Measurements from ENCODE around the gene HAUS5.

Gene HAUS5

DNA sequence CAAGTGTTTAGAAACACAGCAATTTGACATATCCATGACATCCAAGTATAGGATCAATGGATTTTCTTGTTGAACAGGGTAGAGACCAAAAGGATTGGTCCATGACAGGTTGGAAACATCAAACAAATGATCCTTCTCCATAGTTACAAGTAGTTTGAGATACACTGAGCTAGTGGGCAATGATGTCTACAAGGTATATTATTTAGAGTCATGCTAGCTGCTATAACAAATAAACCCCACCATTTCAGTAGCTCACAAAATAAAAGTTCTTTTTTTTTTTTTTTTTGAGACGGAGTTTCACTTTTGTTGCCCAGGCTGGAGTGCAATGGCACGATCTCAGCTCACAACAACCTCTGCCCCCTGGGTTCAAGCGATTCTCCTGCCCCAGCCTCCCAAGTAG lies 4.9 kb upstream of the HAUS5 start:
- DNase-seq (ENCODE audit: low spot score): no peak

DNA sequence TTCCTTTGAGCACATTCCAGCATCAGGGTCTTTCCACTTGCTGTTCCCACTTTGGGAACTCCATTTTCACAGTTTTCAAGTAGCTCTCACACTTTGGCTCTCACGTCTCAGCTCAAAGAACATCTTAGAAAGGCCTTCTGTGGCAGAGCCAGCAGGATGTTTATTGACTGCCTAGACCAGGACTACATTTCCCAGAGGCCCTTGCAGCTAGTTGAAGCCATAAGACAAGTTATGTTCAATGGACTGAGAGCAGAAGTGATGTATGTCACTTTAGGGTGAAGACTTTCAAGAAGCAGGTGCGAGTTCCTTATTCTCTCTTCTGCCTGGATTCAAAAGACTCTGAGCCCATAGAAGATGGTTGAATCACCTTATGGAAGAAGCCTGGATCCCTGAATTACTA lies 4.3 kb upstream of the HAUS5 start:
- DNase-seq (ENCODE audit: low spot score): no peak

DNA sequence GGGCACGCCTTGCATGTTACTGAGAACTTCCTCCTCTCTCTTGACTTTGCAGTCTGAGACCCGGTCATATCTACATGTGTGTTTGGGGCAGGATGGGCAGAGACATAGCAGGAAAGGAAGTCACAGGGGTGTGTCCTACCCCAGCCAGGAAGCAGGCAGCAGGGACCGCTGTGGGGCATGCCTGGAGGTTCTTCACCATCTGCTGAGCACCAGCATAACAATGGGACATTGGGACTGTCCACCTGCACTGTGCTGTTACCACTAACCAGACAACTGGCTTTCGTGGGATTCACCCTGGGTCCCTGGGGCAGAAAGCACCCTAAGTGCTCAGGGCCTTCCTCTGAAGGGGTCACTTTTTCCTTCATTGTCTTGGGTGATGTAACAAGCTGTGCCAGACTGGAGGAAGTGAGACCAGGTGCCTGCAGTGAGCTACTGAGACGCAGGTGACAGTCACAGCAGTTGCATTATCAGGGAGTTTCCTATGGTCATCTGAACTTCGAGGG lies 2.6 kb upstream of the HAUS5 start:
- DNase-seq (ENCODE audit: low spot score): no peak

DNA sequence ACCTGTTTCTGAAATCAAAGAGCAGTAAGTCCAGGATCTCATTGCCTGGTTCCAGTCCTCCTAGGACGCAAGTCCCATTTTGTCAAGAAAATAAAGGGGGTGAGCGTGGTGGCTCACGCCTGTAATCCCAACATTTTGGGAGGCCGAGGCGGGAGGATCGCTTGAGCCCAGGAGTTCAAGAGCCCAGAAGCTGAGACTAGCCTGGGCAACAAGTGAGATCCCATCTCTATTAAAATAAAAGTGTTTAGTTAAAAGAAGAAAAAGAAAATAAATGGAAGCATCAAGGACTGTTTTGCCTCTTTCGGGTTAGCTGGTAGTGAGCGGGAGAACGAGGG lies 344 bp upstream of the HAUS5 start:
- DNase-seq (ENCODE audit: low spot score): no peak

DNA sequence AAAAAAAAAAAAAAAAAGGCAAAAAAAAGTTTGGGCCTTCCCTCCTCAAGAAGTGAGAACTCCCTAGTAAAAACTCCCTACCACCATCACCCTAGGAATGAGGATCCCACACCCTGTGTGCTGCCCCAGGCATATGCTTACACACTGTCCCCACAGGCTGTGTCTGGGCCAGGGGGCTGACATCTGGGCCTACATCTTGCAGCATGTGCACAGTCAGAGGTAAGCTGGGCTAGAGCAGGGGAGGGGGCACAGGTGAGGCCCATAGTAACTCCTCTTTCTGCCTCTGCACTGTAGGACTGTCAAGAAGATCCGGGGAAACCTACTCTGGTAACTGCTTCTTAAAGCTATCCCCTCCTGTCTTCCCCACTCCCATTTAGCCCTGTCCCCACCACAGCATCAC lies 1.0 kb downstream of the HAUS5 start:
- DNase-seq (ENCODE audit: low spot score): no peak

- DNase-seq (ENCODE audit: low spot score): no peak
These were observed 2.5 kb downstream of the HAUS5 start for GRCh38 chr19:35615036-35615435.

DNA sequence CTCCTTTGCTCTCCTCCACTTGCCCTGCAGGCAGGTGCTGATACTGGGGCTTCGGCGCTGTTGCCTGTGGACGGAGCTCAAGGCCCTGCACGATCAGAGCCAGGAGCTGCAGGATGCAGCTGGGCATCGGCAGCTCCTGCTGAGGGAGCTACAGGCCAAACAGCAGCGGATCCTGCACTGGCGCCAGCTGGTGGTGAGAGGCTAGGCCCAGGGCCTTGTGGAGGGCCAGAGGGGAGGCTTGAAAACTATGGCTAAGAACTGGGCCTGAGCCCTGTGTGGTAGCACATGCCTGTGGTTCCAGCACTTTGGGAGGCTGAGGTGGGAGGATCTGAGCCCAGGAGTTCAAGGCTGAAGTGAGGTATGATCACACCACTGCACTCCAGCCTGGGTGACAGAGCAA lies 6.3 kb downstream of the HAUS5 start:
- no peak for DNase-seq (ENCODE audit: low spot score)

DNA sequence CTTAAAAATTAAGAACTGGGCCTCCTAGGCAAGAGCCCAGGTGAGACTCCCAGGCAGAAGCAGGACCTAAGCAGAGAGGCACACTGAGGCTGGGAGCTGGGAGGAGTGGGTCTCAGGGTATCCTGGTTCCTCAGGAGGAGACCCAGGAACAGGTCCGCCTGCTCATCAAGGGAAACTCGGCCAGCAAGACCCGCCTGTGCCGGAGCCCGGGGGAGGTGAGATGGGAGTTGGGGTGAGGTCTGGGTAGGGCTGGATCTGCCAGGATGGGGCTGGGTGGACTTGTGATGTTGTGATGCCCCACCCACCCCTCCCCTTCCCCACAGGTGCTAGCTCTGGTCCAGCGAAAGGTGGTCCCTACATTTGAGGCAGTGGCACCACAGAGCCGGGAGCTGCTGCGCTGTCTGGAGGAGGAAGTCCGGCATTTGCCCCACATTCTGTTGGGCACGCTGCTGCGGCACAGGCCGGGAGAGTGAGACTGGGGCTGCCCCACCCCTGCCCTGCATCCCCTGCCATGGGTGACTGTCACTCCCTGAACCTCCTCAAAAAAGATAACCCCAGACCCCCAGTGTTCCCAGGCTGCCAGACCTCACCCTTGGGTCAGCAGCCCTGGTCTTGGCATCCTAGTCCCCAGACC lies 6.9 kb downstream of the HAUS5 start:
- no peak for DNase-seq (ENCODE audit: low spot score)

DNA sequence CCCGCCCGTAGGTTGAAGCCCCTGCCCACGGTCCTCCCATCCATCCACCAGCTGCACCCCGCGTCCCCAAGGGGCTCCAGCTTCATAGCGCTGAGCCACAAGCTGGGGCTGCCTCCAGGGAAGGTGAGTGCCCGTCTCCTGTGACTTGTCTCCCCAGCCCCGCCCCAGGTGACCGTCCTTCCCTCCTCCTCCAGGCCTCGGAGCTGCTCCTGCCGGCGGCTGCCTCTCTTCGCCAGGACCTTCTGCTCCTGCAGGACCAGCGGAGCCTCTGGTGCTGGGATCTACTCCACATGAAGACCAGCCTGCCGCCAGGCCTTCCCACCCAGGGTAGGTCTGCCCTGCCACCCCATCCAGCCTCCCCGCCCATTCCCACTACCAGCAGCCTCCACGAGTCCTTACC lies 7.5 kb downstream of the HAUS5 start:
- no peak for DNase-seq (ENCODE audit: low spot score)

DNA sequence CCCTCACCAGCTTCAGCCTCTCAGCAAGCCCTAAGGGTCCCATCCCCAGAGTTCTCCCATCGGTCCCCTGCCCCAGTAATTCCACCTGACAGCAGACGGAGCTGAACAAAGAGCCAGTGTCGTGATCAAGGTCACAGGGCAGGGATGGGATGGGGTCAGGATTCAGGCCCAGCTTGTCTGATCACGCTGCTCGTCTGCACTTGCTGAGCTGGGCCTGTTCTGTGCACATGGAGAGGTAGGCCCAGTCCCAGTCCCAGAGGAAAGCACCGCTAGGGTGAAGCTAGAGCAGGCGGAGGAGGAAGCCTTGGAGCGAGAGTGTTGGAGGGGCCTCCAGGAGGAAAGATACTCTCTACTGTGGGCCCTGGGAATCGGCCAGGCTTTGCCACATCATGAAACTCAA lies 9.2 kb downstream of the HAUS5 start:
- no peak for DNase-seq (ENCODE audit: low spot score)

DNA sequence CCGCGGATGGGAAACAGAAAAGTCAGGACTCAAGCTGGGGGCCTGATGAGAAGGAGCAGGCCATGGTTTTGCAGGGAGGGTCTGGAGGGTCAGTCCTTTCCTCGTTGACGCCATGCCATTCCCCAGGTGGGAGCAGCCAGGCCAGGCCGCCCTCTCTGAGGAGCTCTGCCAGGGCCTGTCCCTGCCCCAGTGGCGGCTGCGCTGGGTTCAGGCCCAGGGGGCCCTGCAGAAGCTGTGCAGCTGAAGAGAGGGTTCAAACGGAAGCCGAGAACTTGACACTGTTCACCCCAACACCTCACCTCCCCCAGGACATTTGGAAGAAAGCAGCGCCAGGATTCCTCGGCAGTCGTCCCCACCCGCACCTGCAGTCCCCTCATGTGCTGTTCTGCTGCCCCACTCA lies 10.2 kb downstream of the HAUS5 start:
- no peak for DNase-seq (ENCODE audit: low spot score)

GRCh38 chr19:35623327-35624010 lies 10.9 kb downstream of the HAUS5 start:
- no peak for DNase-seq (ENCODE audit: low spot score)

DNA sequence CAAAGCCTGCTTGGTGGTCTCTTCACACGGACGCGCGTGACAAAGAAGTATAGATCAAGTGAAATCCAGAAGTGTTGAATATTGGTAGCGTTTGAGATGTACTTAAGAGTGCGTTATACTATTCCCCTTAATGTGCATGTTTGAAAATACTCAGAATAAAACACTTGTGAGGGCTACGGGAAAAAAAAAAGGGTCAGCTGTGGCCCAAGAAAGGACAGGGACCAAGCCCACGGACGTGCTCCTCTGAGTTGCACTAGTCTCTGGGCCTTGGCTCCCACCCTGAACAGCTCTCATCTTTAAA lies 15.7 kb downstream of the HAUS5 start:
- no peak for DNase-seq (ENCODE audit: low spot score)

DNA sequence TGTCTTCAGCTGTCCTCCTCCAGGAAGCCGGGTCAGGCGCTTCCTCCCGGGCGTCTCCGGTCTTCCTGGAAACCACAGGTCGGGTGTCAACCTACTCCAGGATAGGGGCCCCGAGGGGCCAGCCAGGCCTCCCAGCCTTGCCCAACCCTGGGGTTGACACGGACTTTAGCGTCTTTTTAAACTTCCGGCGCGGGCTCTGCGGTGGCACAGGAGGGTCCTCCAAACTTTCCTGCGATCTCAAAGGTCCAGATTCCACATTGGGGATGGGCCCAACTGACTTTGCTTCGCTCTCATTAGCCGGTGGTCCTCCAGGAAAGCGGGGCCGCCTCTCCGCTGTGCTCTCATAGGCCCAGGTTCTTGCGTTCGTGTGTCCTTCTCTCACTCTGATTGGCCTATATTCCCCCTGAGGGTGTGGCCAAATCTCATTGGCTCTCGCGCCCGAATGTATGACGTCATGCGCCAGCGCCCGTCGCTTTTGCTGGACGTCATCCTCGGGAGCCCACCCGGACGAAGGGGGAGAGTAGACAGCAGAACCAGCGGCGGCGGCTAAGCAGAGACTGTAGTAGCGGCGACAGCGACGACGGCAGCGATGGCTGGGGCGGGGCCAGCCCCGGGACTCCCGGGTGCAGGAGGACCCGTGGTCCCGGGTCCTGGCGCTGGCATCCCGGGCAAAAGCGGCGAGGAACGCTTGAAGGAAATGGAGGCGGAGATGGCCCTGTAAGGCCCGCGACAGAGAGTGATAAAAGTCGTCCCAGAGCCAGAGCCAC lies 16.2 kb downstream of the HAUS5 start, which contains the start of gene RBM42:
Gene RBM42, plus strand, starts transcription at position 472 of the 767 bp plus-strand sequence. Its CDS starts 118 bp downstream, at position 590.
- peak; percentile 99 for DNase-seq (ENCODE audit: low spot score)

- DNase-seq (ENCODE audit: low spot score): no peak
These were observed 16.7 kb downstream of the HAUS5 start for GRCh38 chr19:35629332-35629633.

DNA sequence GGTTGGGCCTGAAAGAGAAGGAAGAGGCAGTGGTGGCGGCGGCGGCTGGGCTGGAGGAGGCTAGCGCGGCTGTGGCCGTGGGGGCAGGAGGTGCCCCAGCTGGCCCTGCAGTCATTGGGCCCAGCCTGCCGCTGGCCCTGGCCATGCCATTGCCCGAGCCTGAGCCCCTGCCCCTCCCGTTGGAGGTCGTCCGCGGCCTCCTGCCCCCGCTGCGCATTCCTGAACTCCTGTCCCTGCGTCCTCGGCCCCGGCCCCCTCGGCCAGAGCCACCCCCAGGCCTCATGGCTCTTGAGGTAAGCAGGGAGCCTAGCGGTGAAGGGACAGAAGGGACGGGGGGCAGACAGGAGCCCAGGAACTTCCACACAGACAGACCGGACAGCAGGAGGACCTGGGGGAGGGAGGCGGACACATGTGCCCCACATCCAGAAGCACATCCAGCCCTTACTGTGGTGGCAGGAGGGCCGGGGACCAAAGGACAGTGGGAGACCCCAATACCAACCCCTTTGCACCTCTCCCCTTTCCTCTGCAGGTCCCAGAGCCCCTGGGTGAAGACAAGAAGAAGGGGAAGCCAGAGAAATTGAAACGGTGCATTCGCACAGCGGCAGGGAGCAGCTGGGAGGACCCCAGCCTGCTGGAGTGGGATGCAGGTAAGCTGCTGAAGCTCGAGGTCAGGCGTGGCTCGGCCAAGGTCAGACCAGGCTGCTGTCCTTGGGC lies 21.3 kb downstream of the HAUS5 start:
- no peak for DNase-seq (ENCODE audit: low spot score)

- DNase-seq (ENCODE audit: low spot score): no peak
These were observed 24.1 kb downstream of the HAUS5 start for GRCh38 chr19:35636651-35637050.

DNA sequence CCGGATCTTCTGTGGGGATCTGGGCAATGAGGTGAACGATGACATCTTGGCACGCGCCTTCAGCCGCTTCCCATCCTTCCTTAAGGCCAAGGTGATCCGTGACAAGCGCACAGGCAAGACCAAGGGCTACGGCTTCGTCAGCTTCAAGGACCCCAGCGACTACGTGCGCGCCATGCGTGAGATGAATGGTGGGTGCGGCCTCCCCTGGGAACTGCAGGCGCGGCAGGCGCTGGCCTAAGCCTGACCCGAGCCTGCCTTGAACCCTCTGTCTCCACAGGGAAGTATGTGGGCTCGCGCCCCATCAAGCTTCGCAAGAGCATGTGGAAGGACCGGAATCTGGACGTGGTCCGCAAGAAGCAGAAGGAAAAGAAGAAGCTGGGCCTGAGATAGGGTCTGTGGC lies 24.6 kb downstream of the HAUS5 start:
- no peak for DNase-seq (ENCODE audit: low spot score)

GRCh38 chr19:35639321-35639639 lies 26.7 kb downstream of the HAUS5 start:
- DNase-seq (ENCODE audit: low spot score): no peak

GRCh38 chr19:35639863-35640262 lies 27.3 kb downstream of the HAUS5 start:
- no peak for DNase-seq (ENCODE audit: low spot score)

- peak; percentile 73 for DNase-seq (ENCODE audit: low spot score)
These were observed 29.1 kb downstream of the HAUS5 start, which contains the start of gene ETV2 for GRCh38 chr19:35641515-35642151. ETV2 (plus strand) TSS chr19:35641745; CDS start chr19:35642461, 716 bp downstream.

- no peak for DNase-seq (ENCODE audit: low spot score)
These were observed 29.8 kb downstream of the HAUS5 start for GRCh38 chr19:35642312-35642711.

Data from ecto neural progenitor cell (in vitro differentiated cells).